ENCODE measurements around the gene ITM2C. TPM values are rescaled to one million over a fixed set of nuclear protein-coding genes. Genes with fewer than 3 reads are reported as not detected.

Gene ITM2C
- total and polyA plus RNA-seq, 9 of the 15 experiments (the other 6 are each of a cell fraction or from before 2014, with no cell fraction given), result 0.49 to 58.8 (median 21.5) TPM

- no peak overlapping the region for H2AFZ ChIP-seq (ENCODE audit: low read depth, low read length)
- H3K36me3 ChIP-seq (ENCODE audit: control insufficient read depth, insufficient read depth, low read length), result no peaks in the 10 kb centered on the region
- no peak overlapping the region; a peak in 1 of 4 replicates for H3K9ac ChIP-seq (ENCODE audit: insufficient read depth in 1 of 2, low read depth in 2 of 2, low read length in 2 of 2)
- WGBS (ENCODE audit: insufficient coverage, low coverage, missing lambda C conversion rate), result 76% methylated on average over 6 of the region's 13 CpGs
- H3K4me3 ChIP-seq, result no peak overlapping the region
- ChIA-PET CTCF (ENCODE audit: low intra/inter-chr PET ratio) (no interaction called here), POLR2A (interaction anchor here (1.5 kb wide), 1 partner anchor 9 kb away, joined by 5 read pairs; the partner anchor contains the start of gene ITM2C)
- no peaks in the 10 kb centered on the region for H3K27me3 ChIP-seq (ENCODE audit: control insufficient read depth in 2 of 2, insufficient read depth in 2 of 2, low read length in 2 of 2)
- H3K4me2 ChIP-seq (ENCODE audit: insufficient read depth, low read length), result no peak overlapping the region
- in situ Hi-C loops (cut with MboI) (no loop called here), intact Hi-C loops (cut with micrococcal nuclease) (no loop called here)
- no peak for DNase-seq (ENCODE audit: extremely low read depth in 1 of 4, low spot score in 3 of 4)
- no peak overlapping the region for H3K27ac ChIP-seq (ENCODE audit: extremely low read depth, low read depth, low read length)
- BruUV-seq (replicated peaks), result no TSS peak
- no peaks in the 10 kb centered on the region for H3K9me1 ChIP-seq (ENCODE audit: control insufficient read depth, insufficient read depth, low read length)
- H4K20me1 ChIP-seq (replicated peaks; ENCODE audit: control insufficient read depth, insufficient read depth, low read length), result peaks cover 9% of the 10 kb centered on the region
- no peaks in the 10 kb centered on the region for H3K9me3 ChIP-seq (replicated peaks; ENCODE audit: control insufficient read depth, insufficient read depth, low read depth, low read length)
- no peaks in the 10 kb centered on the region for H3K79me2 ChIP-seq (ENCODE audit: control insufficient read depth, insufficient read depth, low read length)
- ATAC-seq, result no peak
- no peak for FAIRE-seq
- peaks cover 0 to 25% of the 10 kb centered on the region in 2 experiments; a peak in 3 of 5 replicates for H3K4me1 ChIP-seq (replicated peaks in 1 of 2; ENCODE audit: control insufficient read depth in 2 of 2, insufficient read depth in 2 of 2, low read length in 2 of 2)
- TF ChIP-seq ATF3 (IDR thresholded peaks at IDR 0.05) (no peak), ATF3 (CRISPR knock-in tag; conservative IDR thresholded peaks at IDR 0.05) (no peak), ZNF764 (CRISPR knock-in tag; IDR thresholded peaks at IDR 0.05; ENCODE audit: low read depth) (no peak), SNRNP70 (optimal IDR thresholded peaks at IDR 0.05; ENCODE audit: low read depth, low read length) (no peak), KLF10 (CRISPR knock-in tag; IDR thresholded peaks at IDR 0.05) (no peak), THAP12 (CRISPR knock-in tag; IDR thresholded peaks at IDR 0.05) (no peak), ZNF239 (CRISPR knock-in tag; IDR thresholded peaks at IDR 0.05) (no peak), PATZ1 (CRISPR knock-in tag; IDR thresholded peaks at IDR 0.05; ENCODE audit: borderline replicate concordance) (no peak), HDAC8 (tag; IDR thresholded peaks at IDR 0.05) (no peak), CGGBP1 (CRISPR knock-in tag; IDR thresholded peaks at IDR 0.05) (no peak), CBX5 (IDR thresholded peaks at IDR 0.05; ENCODE audit: borderline replicate concordance, low read depth) (no peak), ZC3H8 (IDR thresholded peaks at IDR 0.05) (no peak), SP1 (CRISPR knock-in tag; IDR thresholded peaks at IDR 0.05) (no peak), MLLT1 (IDR thresholded peaks at IDR 0.05) (no peak), MCM2 (IDR thresholded peaks at IDR 0.05; ENCODE audit: low read depth) (no peak), MTA2 (IDR thresholded peaks at IDR 0.05; ENCODE audit: low read depth) (no peak), TAF15 (IDR thresholded peaks at IDR 0.05; ENCODE audit: low read depth, low read length) (no peak)
Measured at GRCh38 chr2:230873661-230874401, 9.1 kb downstream of the ITM2C start.
